WI38 (cell line): ENCODE data around the gene TXNRD1.

ENCODE experiments used
- H3K4me3 ChIP-seq: 2 replicates; pipeline ENCODE4 v1.5.1; 2011; ENCODE audit warnings: low read depth, mild to moderate bottlenecking, control low read depth, low read length
- TF ChIP-seq, protein P1 (sequence below): IDR thresholded peaks from 2 replicates; pipeline ENCODE4 v1.5.1; 2012; ENCODE audit warnings: low read depth, mild to moderate bottlenecking, control low read depth, low read length

The TXNRD1 gene

DNA sequence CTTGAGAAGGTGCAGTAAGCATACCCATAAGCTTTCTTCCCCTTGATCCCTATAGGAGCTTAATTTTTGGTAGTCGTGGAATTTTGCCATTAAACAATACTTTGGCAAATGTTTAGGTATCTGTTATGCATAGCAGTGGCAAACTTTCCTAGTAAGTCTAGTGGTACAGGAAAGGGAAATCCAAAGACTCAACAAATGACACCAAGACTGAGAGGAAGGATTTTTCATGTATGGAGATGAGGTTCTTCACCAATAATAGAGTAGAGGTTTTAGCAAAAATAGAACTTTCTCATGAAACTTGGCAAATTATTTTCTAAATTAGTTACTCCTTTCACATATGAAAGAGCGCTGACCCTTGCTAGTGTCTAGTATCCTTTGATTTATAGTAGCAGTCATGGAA is 90.8 kb downstream of the TXNRD1 start:
- TF ChIP-seq, protein P1, sequence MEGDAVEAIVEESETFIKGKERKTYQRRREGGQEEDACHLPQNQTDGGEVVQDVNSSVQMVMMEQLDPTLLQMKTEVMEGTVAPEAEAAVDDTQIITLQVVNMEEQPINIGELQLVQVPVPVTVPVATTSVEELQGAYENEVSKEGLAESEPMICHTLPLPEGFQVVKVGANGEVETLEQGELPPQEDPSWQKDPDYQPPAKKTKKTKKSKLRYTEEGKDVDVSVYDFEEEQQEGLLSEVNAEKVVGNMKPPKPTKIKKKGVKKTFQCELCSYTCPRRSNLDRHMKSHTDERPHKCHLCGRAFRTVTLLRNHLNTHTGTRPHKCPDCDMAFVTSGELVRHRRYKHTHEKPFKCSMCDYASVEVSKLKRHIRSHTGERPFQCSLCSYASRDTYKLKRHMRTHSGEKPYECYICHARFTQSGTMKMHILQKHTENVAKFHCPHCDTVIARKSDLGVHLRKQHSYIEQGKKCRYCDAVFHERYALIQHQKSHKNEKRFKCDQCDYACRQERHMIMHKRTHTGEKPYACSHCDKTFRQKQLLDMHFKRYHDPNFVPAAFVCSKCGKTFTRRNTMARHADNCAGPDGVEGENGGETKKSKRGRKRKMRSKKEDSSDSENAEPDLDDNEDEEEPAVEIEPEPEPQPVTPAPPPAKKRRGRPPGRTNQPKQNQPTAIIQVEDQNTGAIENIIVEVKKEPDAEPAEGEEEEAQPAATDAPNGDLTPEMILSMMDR, result no peak
- no peak overlapping the region for H3K4me3 ChIP-seq

DNA sequence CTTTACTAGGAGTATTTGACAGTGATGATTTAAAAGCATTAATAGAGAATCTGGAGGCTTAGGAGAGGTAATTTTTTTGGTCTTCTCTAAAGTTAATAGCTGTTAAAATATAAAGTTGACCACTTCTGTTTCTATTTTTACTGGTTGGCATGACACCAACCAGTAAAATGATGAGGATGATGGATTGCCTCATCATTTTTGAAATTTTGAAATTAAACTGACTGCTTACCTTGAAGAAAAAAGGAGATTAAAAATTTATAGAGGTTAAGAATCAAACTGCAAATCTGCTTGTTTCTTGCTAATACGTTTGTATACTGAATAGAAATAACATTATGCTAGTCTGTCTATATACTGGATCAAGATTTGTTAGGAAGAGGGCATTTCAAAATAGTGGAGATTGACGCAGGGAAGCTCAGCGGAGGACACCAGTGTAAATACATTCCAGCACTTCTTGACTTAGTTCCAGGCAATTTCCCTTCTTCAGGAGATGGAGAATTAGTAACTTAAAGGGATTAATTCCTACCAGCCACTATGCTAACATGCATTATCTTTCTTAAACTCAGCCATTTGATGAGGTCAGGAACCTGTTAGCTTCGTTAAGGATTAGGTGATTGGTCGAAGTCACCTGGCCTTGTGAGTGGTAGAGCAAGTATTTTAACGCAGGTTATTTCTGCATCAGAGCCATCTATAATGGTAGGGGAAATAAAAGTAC is 91.5 kb downstream of the TXNRD1 start:
- H3K4me3 ChIP-seq, result no peak overlapping the region
- TF ChIP-seq, protein P1, result no peak

DNA sequence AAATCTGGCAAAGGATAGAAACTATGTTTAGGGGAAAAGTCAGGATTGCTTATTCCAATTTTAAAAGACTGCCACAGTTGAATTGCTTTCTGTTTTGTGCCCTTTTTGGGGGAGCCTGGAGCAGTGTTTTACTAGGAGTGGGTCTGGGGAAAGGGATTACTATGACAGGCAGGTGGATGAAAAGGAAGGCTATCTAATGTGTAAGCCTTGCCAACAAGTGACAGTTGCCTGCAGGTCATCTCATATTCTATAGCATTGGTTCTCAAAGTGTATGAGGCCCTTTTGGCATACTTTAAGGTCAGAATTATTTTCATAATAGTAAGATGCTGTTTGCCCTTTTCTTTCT is 92.0 kb downstream of the TXNRD1 start:
- TF ChIP-seq, protein P1, result no peak
- no peak overlapping the region for H3K4me3 ChIP-seq

DNA sequence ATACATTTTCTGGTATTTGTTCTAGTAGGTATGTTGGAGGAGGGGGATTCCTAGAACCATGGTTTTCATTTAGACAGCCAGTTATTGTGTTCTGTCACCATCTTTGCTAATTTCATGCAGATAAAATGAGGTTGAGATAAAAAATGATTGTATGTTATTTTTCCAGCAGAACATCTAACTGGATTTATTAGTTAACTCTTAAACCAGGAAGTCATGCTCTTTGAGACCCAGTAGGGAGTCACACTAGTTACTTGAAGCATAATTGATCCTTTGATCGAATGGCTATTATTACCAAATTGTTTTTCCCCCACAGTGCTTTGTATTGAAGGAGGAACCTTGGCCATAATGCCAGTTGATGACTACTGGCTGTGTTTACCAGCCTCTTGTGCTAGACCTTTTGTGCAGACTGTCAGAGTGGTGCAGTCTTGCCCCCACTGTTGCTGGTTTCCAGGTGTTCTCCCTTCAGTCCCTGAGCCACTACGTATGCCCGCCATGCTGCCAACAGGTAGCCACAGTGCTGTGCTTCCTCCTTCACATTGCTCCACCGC is 93.9 kb downstream of the TXNRD1 start:
- no peak overlapping the region for H3K4me3 ChIP-seq
- TF ChIP-seq, protein P1, result no peak

DNA sequence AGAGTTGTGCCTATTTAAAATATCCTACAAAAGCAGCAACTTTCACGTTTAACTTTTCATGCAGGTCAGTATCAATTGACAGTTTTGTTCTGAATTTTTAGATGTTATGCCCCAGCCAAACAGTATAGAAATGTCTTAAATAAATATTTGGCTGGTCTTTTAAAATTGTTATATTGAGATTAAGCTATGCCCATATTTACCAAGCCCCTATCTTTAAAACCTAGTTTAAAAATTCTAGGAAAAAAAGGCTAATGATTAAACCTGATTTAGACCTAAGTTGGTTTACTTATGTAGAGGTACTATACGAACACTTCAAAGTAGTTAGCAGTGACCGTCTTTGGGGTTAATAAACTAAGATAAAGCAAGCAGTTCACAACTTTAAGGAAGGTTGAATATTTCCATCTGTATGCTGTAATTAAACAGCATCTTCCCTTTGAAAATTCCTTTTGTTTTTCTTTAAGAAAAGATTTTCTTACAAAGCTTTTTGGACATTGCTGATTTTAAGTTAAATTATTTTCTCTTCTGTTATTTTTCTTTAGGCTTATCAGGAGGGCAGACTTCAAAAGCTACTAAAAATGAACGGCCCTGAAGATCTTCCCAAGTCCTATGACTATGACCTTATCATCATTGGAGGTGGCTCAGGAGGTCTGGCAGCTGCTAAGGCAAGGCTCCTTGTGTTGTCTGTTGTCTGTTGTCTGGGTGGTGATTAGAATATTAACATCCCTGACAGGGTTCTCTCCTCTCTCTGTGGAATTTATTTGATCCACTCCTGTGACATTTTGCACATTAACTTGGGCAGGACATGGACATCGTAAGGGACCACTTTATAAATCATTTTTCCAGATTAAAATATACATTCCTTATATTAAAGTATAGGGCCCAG is 95.4 kb downstream of the TXNRD1 start:
- H3K4me3 ChIP-seq, result no peak overlapping the region
- TF ChIP-seq, protein P1, result no peak

DNA sequence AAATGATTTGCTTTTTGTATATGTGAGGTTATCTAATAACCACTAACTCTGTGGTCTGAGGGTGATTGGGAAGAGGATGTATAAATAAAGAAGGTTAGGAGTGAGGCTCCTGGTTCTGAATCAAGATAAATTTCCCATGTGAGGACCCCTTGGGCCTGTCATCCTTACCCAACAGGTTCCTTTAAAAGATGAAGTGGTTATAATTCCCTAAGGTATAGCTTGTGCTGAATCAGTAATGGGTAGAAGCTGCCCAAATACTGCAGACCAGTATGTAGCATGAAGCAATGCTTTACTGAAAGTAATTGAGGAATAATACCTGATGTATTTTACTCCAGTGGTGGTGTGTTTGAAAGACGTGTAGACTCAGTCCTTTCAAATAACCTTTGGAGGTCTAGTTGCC is 96.6 kb downstream of the TXNRD1 start:
- TF ChIP-seq, protein P1, result no peak

DNA sequence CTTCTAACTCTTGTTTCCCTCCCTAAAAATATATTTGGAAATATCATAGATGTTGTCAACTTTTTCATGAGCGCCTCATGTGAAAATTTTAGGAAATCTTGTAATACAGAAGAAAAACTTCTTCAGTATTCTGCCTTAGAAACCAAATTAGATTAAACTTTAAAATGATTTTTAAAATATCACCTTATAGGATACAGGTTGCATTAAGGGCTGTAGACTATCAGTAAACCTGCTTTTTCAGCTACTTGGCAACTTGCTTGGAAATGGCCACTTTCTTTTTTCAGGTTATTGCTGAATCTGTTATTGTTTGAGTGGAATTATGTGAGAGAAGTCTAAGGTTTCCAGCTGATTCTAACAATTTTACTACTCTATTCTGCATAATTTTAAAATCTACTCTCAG is 97.1 kb downstream of the TXNRD1 start:
- TF ChIP-seq, protein P1, result no peak
- no peak overlapping the region for H3K4me3 ChIP-seq

More for the DNA sequence above, 96.6 kb downstream of the TXNRD1 start:
- no peak overlapping the region for H3K4me3 ChIP-seq
